ENCODE measurements around the gene PRSS53.

PRSS53 gene

DNA sequence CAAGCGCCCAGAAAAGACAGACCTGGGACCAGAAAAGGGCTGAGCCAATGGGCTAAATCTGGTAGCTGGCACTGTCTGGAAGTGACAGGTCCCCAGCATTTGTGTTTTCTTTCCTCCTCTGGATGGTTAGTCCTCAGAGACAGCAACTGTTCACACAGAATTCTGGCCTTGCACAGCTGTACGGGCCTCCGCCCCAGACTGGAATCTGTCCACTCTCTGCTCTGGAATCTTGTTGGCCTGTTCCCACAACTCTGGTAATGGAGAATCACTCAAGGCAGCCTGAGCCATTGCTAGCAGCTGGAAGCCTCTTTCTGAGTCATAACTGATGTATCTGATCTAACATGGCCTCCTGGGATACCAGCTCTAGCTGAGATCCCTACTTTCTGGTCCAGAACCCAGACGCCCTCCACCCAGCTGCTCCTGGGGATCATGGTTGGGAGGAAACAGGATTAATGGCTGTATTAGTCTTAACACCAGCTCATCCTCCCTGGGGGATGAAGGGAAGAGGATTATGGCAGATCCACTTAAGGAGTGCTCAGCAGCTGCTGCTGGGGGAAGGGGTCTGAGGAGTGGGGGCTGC is 23.8 kb downstream of the PRSS53 start:
- H3K27me3 ChIP-seq (replicated peaks), result no peaks in the 10 kb centered on the region
- TF ChIP-seq, protein P1, sequence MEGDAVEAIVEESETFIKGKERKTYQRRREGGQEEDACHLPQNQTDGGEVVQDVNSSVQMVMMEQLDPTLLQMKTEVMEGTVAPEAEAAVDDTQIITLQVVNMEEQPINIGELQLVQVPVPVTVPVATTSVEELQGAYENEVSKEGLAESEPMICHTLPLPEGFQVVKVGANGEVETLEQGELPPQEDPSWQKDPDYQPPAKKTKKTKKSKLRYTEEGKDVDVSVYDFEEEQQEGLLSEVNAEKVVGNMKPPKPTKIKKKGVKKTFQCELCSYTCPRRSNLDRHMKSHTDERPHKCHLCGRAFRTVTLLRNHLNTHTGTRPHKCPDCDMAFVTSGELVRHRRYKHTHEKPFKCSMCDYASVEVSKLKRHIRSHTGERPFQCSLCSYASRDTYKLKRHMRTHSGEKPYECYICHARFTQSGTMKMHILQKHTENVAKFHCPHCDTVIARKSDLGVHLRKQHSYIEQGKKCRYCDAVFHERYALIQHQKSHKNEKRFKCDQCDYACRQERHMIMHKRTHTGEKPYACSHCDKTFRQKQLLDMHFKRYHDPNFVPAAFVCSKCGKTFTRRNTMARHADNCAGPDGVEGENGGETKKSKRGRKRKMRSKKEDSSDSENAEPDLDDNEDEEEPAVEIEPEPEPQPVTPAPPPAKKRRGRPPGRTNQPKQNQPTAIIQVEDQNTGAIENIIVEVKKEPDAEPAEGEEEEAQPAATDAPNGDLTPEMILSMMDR (IDR thresholded peaks at IDR 0.05; ENCODE audit: low read depth, low read length, missing control alignments), result no peak
- in situ Hi-C loops (cut with HindIII; ENCODE audit: low pct_ligation_motif_present, low sequenced_read_pairs), result no loop called here
- H3K4me3 ChIP-seq (ENCODE audit: low read depth, low read length), result no peak overlapping the region
- DNase-seq, result peak; percentile 95
- H3K36me3 ChIP-seq (replicated peaks), result peaks cover 27% of the 10 kb centered on the region
- H3K27ac ChIP-seq, result peak overlapping the region; percentile 90

DNA sequence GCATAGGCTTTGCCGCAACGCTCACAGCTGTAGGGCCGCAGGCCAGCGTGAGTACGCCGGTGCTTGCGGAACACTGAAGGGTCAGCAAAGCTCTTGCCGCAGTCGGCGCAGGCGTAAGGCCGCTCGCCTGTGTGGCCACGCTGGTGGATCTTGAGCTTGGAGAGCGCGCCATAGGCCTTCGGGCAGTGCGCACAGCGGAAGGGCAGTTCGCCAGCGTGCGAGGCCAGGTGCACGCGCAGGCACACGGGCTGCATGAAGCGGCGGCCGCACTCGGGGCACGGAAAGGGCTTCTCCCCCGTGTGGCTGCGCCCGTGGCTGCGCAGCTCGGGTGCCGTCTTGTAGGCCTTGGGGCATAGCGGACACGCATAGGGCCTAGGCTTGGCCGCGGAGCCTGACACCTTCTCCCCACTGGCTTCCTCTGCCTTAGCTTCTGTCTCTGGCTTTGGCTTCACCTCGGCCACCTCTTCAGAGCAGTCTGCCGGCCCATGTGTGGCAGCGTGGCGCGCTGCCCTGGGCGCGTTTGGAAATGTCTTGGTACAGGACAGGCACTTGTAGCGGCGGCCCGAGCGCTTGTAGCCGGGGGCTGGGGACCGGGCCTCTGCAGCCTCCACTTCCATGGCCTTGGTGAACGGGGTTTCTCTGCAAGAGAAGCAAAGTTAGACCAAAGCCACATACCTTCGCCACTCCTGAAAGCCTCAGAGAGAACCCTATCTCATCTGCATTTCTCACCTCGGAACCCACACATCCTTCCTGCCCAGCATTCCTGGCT is 24.7 kb downstream of the PRSS53 start:
- in situ Hi-C loops (cut with HindIII; ENCODE audit: low pct_ligation_motif_present, low sequenced_read_pairs), result no loop called here
- TF ChIP-seq, protein P1 (IDR thresholded peaks at IDR 0.05; ENCODE audit: low read depth, low read length, missing control alignments), result no peak
- DNase-seq, result no peak
- Histone ChIP-seq H3K36me3 (replicated peaks) (peaks cover 27% of the 10 kb centered on the region), H3K27me3 (replicated peaks) (no peaks in the 10 kb centered on the region), H3K27ac (peak overlapping the region; percentile 90), H3K4me3 (ENCODE audit: low read depth, low read length) (no peak overlapping the region)

DNA sequence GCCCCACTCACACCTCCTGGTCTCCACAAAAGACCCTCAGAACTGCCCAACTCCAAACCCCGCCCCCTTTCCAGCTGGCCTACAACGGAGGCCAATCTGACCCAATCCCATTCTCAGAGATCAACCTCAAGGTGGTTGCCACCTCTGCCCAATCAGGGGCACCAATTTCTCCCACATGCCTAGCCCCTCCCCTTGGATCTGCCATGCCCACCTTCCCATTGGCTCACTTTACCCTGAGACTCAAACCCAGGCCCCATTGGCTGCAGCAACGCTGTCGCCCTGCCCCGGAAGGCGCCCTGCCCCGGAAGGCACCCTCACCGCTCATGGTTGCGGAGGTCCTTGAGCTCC is 25.3 kb downstream of the PRSS53 start:
- Histone ChIP-seq H3K36me3 (replicated peaks) (peaks cover 27% of the 10 kb centered on the region), H3K27me3 (replicated peaks) (no peaks in the 10 kb centered on the region), H3K27ac (no peak overlapping the region), H3K4me3 (ENCODE audit: low read depth, low read length) (no peak overlapping the region)
- in situ Hi-C loops (cut with HindIII; ENCODE audit: low pct_ligation_motif_present, low sequenced_read_pairs), result no loop called here
- DNase-seq, result no peak
- TF ChIP-seq, protein P1 (IDR thresholded peaks at IDR 0.05; ENCODE audit: low read depth, low read length, missing control alignments), result no peak

DNA sequence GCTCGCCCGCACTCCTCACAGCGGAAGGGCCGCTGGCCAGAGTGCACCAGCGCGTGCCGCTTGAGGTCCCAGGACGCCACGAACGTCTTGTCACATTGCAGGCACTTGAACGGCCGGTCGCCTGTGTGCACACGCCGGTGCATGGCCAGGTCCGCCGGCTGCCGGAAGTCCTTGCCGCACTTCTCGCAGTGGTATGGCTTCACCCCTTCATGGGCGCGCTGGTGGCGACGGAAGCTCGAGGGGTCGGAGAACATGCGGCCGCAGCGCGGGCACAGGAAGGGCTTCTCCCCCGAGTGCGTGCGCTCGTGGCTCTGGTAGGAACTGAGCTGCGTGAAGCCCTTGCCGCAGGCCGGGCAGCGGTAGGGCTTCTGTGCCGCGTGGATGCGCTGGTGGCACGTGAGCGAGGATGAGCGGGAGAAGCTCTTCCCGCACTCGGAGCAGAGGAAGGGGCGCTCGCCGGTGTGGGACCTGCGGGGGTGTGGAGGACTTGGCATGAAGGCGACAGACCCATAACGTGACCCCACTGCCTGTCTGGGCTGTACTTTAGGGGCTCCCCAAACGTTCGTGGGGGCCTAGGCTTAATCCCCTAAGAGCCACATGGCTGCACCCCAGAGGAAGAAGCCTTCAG is 26.8 kb downstream of the PRSS53 start:
- DNase-seq, result no peak
- TF ChIP-seq, protein P1 (IDR thresholded peaks at IDR 0.05; ENCODE audit: low read depth, low read length, missing control alignments), result no peak
- Histone ChIP-seq H3K27ac (no peak overlapping the region), H3K4me3 (ENCODE audit: low read depth, low read length) (no peak overlapping the region), H3K27me3 (replicated peaks) (no peaks in the 10 kb centered on the region), H3K36me3 (replicated peaks) (peaks cover 31% of the 10 kb centered on the region)
- in situ Hi-C loops (cut with HindIII; ENCODE audit: low pct_ligation_motif_present, low sequenced_read_pairs), result no loop called here

DNA sequence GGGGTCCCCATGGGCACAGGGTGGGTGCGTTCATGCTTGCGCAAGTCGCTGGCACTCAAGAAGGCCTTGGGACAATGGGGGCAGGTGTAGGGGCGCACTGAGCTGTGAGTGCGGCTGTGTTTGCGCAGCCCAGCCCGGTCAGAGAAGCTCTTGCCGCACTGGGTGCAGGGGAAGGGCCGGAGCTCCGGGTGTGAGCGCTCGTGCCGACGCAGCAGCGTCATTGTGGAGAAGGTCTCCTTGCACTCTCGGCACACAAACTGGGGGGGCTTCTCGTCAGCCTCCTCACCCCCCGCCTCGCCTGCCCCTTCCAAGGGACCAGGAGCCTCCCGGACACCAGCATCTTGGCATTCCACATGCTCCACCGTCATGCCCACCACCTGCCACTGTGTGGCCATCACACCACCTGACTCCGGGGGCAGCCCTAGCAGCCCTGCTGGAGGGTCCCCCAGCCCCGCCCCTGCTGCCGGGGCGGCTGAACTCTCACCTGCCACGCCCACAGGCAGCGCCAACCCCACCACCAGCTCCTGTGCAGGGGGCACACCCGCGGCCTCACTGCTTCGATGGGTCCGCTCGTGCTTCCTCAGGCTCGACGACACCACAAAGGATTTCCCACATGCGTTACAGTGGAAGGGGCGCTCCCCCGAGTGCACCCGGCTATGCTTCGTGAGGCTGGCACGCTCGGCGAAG is 27.5 kb downstream of the PRSS53 start:
- H3K27ac ChIP-seq, result no peak overlapping the region
- DNase-seq, result no peak
- peaks cover 31% of the 10 kb centered on the region for H3K36me3 ChIP-seq (replicated peaks)
- no peak overlapping the region for H3K4me3 ChIP-seq (ENCODE audit: low read depth, low read length)
- in situ Hi-C loops (cut with HindIII; ENCODE audit: low pct_ligation_motif_present, low sequenced_read_pairs), result no loop called here
- no peaks in the 10 kb centered on the region for H3K27me3 ChIP-seq (replicated peaks)
- TF ChIP-seq, protein P1 (IDR thresholded peaks at IDR 0.05; ENCODE audit: low read depth, low read length, missing control alignments), result no peak
